ENCODE data around the gene ADAM23. TPM values are rescaled to one million over a fixed set of nuclear protein-coding genes. Genes with fewer than 3 reads are reported as not detected.

The ADAM23 gene
- total RNA-seq, 4 donors from 2014 or later, result 0.24 to 1.8 (median 0.52) TPM

DNA sequence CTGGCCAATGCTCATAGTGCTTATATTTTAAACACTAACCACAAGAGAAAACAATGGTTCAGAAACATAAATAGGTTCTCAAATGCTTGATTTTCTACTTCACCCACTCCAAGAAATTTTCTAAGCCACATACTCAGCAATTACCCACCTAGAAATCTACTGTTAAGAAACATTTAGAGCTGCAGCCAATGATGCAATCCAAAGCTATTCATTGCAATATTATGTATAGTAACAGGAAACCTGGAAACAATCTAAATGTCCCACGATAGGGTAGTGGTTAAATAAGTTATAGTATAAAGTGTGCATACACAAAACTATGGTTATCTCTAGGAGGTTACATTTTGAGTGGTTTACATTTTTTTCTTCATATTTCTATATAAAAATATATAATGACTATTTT lies 204.7 kb downstream of the ADAM23 start:
- DNase-seq (ENCODE audit: low spot score in 2 of 2), result no peak
- no peaks in the 10 kb centered on the region for H3K36me3 ChIP-seq
- H3K4me3 ChIP-seq, result no peak overlapping the region
- H3K27ac ChIP-seq, result no peak overlapping the region
- WGBS, result 53% methylated on average over 1 of the region's 1 CpG
- no peak for TF ChIP-seq EP300 (IDR thresholded peaks at IDR 0.05)
- TF ChIP-seq POLR2AphosphoS5 (IDR thresholded peaks at IDR 0.05), result no peak
- TF ChIP-seq, protein P1, sequence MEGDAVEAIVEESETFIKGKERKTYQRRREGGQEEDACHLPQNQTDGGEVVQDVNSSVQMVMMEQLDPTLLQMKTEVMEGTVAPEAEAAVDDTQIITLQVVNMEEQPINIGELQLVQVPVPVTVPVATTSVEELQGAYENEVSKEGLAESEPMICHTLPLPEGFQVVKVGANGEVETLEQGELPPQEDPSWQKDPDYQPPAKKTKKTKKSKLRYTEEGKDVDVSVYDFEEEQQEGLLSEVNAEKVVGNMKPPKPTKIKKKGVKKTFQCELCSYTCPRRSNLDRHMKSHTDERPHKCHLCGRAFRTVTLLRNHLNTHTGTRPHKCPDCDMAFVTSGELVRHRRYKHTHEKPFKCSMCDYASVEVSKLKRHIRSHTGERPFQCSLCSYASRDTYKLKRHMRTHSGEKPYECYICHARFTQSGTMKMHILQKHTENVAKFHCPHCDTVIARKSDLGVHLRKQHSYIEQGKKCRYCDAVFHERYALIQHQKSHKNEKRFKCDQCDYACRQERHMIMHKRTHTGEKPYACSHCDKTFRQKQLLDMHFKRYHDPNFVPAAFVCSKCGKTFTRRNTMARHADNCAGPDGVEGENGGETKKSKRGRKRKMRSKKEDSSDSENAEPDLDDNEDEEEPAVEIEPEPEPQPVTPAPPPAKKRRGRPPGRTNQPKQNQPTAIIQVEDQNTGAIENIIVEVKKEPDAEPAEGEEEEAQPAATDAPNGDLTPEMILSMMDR (IDR thresholded peaks at IDR 0.05), result no peak
- no peak for TF ChIP-seq POLR2A (IDR thresholded peaks at IDR 0.05)
- no peaks in the 10 kb centered on the region for H3K9me3 ChIP-seq
- no peaks in the 10 kb centered on the region for H3K27me3 ChIP-seq
- no peaks in the 10 kb centered on the region for H3K4me1 ChIP-seq

DNA sequence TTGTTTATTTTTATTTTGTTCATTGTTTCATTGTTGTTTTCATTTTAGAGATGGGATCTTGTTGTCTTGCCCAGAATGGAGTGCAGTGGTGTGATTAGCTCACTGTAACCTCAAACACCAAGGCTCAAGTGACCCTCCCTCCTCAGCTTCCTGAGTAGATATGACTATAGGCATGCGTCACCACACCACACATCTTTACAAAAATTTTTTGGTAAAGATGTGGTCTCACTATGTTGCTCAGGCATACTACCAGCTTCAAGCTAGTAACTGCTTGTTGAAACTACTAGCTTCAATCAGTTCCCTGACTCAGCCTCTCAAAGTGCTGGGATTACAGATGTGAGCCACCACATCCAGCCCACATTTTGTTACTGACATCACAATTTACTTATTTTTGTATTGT lies 213.8 kb downstream of the ADAM23 start:
- H3K4me3 ChIP-seq, result no peak overlapping the region
- no peaks in the 10 kb centered on the region for H3K36me3 ChIP-seq
- H3K27me3 ChIP-seq, result no peaks in the 10 kb centered on the region
- 100% methylated on average over 1 of the region's 1 CpG for WGBS
- H3K4me1 ChIP-seq, result no peaks in the 10 kb centered on the region
- no peaks in the 10 kb centered on the region for H3K9me3 ChIP-seq
- no peak for DNase-seq (ENCODE audit: low spot score in 2 of 2)
- TF ChIP-seq POLR2AphosphoS5 (IDR thresholded peaks at IDR 0.05) (no peak), EP300 (IDR thresholded peaks at IDR 0.05) (no peak)
- no peak overlapping the region for H3K27ac ChIP-seq

GRCh38 chr2:206665251-206665650 lies 221.9 kb downstream of the ADAM23 start:
- no peaks in the 10 kb centered on the region for H3K27me3 ChIP-seq
- WGBS, result 85% methylated on average over 3 of the region's 3 CpGs
- no peak overlapping the region for H3K4me3 ChIP-seq
- no peaks in the 10 kb centered on the region for H3K4me1 ChIP-seq
- H3K9me3 ChIP-seq, result no peaks in the 10 kb centered on the region
- no peaks in the 10 kb centered on the region for H3K36me3 ChIP-seq
- no peak overlapping the region for H3K27ac ChIP-seq
- no peak for TF ChIP-seq EP300 (IDR thresholded peaks at IDR 0.05)
- TF ChIP-seq, protein P1 (IDR thresholded peaks at IDR 0.05), result no peak
- no peak for TF ChIP-seq POLR2A (IDR thresholded peaks at IDR 0.05)
- TF ChIP-seq POLR2AphosphoS5 (IDR thresholded peaks at IDR 0.05), result no peak
- DNase-seq (ENCODE audit: low spot score in 2 of 2), result no peak

Other genes with a start within 250 kb of the ADAM23 start
- 1 to 10 TPM; 3.4 to 8.0 (median 4.3) TPM for gene ZDBF2, start 168.9 kb upstream of the ADAM23 start, total RNA-seq
- not detected for gene FAM237A, start 199.0 kb downstream of the ADAM23 start, total RNA-seq